C4-2B (cell line): ENCODE measurements around the gene TFEB.

Source experiments
- H3K27ac ChIP-seq: fragments of 450-650 bp; 2 replicates; pipeline ENCODE4 v1.5.1; 2017
- CTCF ChIP-seq: fragments of 450-650 bp; conservative IDR thresholded peaks from 2 replicates; pipeline ENCODE4 v1.5.1; 2017; ENCODE audit warnings: mild to moderate bottlenecking
- ZFX ChIP-seq: fragments of 450-650 bp; IDR thresholded peaks from 2 replicates; pipeline ENCODE4 v1.6.1; 2017

Gene TFEB

GRCh38 chr6:41634657-41635056, 100.8 kb downstream of the TFEB start:
- H3K27ac ChIP-seq = no peak overlapping the region
- TF ChIP-seq CTCF (no peak), ZFX (no peak)
